ENCODE data around the gene QSOX1.

The QSOX1 gene

GRCh38 chr1:180230416-180230790, 75.7 kb downstream of the QSOX1 start:
- H3K27me3 Mint-ChIP-seq (ENCODE audit: low read depth), result peaks cover 97% of the 10 kb centered on the region
- no peaks in the 10 kb centered on the region for H3K9me3 Mint-ChIP-seq
- H3K4me3 Mint-ChIP-seq, result peak overlapping the region; percentile 76 to 78 (median 77)
- no peak overlapping the region for H3K27ac Mint-ChIP-seq
- H3K4me1 Mint-ChIP-seq, result peaks cover 26% of the 10 kb centered on the region
- H3K36me3 Mint-ChIP-seq (ENCODE audit: low read depth), result no peaks in the 10 kb centered on the region
- TF ChIP-seq, protein P1, sequence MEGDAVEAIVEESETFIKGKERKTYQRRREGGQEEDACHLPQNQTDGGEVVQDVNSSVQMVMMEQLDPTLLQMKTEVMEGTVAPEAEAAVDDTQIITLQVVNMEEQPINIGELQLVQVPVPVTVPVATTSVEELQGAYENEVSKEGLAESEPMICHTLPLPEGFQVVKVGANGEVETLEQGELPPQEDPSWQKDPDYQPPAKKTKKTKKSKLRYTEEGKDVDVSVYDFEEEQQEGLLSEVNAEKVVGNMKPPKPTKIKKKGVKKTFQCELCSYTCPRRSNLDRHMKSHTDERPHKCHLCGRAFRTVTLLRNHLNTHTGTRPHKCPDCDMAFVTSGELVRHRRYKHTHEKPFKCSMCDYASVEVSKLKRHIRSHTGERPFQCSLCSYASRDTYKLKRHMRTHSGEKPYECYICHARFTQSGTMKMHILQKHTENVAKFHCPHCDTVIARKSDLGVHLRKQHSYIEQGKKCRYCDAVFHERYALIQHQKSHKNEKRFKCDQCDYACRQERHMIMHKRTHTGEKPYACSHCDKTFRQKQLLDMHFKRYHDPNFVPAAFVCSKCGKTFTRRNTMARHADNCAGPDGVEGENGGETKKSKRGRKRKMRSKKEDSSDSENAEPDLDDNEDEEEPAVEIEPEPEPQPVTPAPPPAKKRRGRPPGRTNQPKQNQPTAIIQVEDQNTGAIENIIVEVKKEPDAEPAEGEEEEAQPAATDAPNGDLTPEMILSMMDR (IDR thresholded peaks at IDR 0.05; ENCODE audit: unreplicated experiment in 3 of 3), result no peak

- H3K36me3 Mint-ChIP-seq (ENCODE audit: low read depth), result no peaks in the 10 kb centered on the region
- peaks cover 26% of the 10 kb centered on the region for H3K4me1 Mint-ChIP-seq
- H3K27ac Mint-ChIP-seq, result no peak overlapping the region
- TF ChIP-seq, protein P1 (IDR thresholded peaks at IDR 0.05; ENCODE audit: unreplicated experiment in 3 of 3), result no peak
- peaks cover 97% of the 10 kb centered on the region for H3K27me3 Mint-ChIP-seq (ENCODE audit: low read depth)
- peak overlapping the region; percentile 75 to 77 (median 77) for H3K4me3 Mint-ChIP-seq
- no peaks in the 10 kb centered on the region for H3K9me3 Mint-ChIP-seq
Measured at GRCh38 chr1:180230791-180231505, 76.3 kb downstream of the QSOX1 start.

DNA sequence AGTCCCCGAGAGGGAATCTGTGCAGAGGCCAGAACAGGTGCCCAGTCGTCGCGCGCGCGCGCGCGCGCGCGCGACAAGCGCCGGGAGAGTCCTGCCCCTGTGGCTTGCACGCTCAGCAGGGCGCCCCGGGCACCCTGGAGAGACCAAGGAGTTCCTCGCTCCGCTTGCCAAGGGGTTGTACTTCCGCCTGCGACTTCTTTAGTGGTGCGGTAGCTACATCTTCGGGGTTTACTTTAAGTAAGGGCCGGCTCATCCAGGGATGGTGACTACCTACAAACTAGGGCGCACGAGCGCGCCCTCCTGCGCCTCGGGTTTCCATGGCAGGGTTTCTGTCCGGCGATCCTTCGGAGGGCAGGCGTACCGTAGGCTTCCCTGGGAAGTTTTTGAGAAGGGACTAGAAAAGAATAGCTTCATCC, 76.8 kb downstream of the QSOX1 start:
- no peaks in the 10 kb centered on the region for H3K36me3 Mint-ChIP-seq (ENCODE audit: low read depth)
- TF ChIP-seq, protein P1 (IDR thresholded peaks at IDR 0.05; ENCODE audit: unreplicated experiment in 3 of 3), result no peak
- H3K27me3 Mint-ChIP-seq (ENCODE audit: low read depth), result peaks cover 97% of the 10 kb centered on the region
- no peaks in the 10 kb centered on the region for H3K9me3 Mint-ChIP-seq
- peak overlapping the region; percentile 77 to 87 (median 83) for H3K4me3 Mint-ChIP-seq
- peaks cover 26% of the 10 kb centered on the region for H3K4me1 Mint-ChIP-seq
- no peak overlapping the region for H3K27ac Mint-ChIP-seq

DNA sequence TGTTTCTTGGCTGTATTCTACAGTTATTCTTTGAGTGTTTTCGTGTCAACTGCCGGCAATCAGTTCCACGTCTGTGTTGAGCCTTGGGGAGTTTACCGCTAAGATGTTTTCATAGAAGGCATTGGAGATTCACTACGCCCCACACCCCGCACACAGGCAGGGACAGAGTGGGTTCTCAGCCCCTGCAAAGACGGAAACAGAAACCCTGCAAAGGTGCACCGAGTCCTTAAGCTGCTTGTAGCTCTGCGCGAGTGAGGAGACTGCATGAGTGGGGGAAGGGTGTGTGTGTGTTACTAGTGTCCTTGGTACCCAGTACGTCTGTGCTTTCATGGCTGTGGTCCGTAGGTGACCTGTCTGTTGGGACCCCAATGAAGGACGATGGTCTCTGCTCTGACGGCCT, 77.3 kb downstream of the QSOX1 start:
- H3K36me3 Mint-ChIP-seq (ENCODE audit: low read depth), result no peaks in the 10 kb centered on the region
- TF ChIP-seq, protein P1 (IDR thresholded peaks at IDR 0.05; ENCODE audit: unreplicated experiment in 3 of 3), result no peak

DNA sequence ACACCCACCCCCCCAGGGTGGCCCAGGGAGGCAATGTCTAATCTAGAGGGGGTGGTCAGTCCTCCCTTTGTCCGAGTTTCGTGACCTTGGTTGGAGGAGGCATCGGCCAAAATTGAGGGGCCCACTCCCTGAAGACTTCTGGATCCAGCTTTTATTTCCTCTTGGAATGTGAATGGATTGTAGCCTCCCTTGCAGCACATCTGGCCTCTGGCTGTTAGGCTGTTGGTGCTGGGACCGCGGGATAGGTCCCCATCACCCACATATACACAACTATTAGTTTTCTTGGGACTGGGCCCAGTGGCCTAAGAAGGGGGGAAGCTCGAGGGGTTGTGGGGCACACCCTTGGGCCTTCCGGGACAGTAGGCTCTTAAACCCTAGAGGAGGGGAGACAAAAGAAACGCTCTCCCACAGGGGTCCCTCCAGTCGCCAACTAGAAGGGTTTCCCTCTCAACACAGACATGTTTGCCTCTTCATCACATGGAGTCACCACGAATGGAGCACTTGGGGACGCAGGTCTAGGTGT, 77.9 kb downstream of the QSOX1 start:
- peaks cover 97% of the 10 kb centered on the region for H3K27me3 Mint-ChIP-seq (ENCODE audit: low read depth)
- H3K4me3 Mint-ChIP-seq, result peak overlapping the region in 2 of 3 experiments; percentile 24 to 34
- no peak overlapping the region for H3K27ac Mint-ChIP-seq
- no peaks in the 10 kb centered on the region for H3K9me3 Mint-ChIP-seq
- H3K4me1 Mint-ChIP-seq, result peaks cover 26% of the 10 kb centered on the region
- TF ChIP-seq, protein P1 (IDR thresholded peaks at IDR 0.05; ENCODE audit: unreplicated experiment in 3 of 3), result no peak
- H3K36me3 Mint-ChIP-seq (ENCODE audit: low read depth), result no peaks in the 10 kb centered on the region

More for the DNA sequence above, 77.3 kb downstream of the QSOX1 start:
- Mint-ChIP-seq H3K4me1 (peaks cover 26% of the 10 kb centered on the region), H3K9me3 (no peaks in the 10 kb centered on the region), H3K27ac (no peak overlapping the region), H3K4me3 (peak overlapping the region; percentile 77 to 87 (median 83)), H3K27me3 (ENCODE audit: low read depth) (peaks cover 97% of the 10 kb centered on the region)
